Thyroid gland (tissue), 4 donors: ENCODE data around the gene INTS11.

Source experiments
- CTCF ChIP-seq, 6 experiments: fragments of 200-600 bp in 3 of 6; fragments of 450-650 bp in 3 of 6; sonication (generic) in 3 of 6; IDR thresholded peaks; one replicate each; pipeline ENCODE4 v1.5.1; 2016 to 2019; ENCODE audit warnings: antibody characterized with exemption in 6 of 6, mild to moderate bottlenecking in 2 of 6, inconsistent platforms in 1 of 6, moderate library complexity in 1 of 6
- POLR2A ChIP-seq, 2 donors: fragments of 450-650 bp; IDR thresholded peaks; one replicate each; pipeline ENCODE4 v1.6.1; 2017; ENCODE audit warnings: antibody characterized with exemption in 2 of 2, mild to moderate bottlenecking in 2 of 2, moderate library complexity in 1 of 2

GRCh38 chr1:1278620-1279019 is 45.8 kb downstream of the INTS11 start:
- no peak for TF ChIP-seq CTCF (IDR thresholded peaks at IDR 0.05)
- TF ChIP-seq POLR2A (IDR thresholded peaks at IDR 0.05), result no peak
